ENCODE measurements around the gene STX17.

STX17 gene

GRCh38 chr9:99867536-99867935 is 38.9 kb upstream of the STX17 start:
- DNase-seq (ENCODE audit: low read depth) = no peak
- H3K4me3 ChIP-seq (ENCODE audit: low read depth, low read length) = no peak overlapping the region
- TF ChIP-seq, protein P1, sequence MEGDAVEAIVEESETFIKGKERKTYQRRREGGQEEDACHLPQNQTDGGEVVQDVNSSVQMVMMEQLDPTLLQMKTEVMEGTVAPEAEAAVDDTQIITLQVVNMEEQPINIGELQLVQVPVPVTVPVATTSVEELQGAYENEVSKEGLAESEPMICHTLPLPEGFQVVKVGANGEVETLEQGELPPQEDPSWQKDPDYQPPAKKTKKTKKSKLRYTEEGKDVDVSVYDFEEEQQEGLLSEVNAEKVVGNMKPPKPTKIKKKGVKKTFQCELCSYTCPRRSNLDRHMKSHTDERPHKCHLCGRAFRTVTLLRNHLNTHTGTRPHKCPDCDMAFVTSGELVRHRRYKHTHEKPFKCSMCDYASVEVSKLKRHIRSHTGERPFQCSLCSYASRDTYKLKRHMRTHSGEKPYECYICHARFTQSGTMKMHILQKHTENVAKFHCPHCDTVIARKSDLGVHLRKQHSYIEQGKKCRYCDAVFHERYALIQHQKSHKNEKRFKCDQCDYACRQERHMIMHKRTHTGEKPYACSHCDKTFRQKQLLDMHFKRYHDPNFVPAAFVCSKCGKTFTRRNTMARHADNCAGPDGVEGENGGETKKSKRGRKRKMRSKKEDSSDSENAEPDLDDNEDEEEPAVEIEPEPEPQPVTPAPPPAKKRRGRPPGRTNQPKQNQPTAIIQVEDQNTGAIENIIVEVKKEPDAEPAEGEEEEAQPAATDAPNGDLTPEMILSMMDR (IDR thresholded peaks at IDR 0.05; ENCODE audit: low read depth, low read length, missing control alignments) = no peak
- in situ Hi-C loops (cut with HindIII; ENCODE audit: low sequenced_read_pairs) = loop anchor here (10.0 kb wide), 1 partner anchor 57 kb away; no protein-coding TSS in a partner anchor

DNA sequence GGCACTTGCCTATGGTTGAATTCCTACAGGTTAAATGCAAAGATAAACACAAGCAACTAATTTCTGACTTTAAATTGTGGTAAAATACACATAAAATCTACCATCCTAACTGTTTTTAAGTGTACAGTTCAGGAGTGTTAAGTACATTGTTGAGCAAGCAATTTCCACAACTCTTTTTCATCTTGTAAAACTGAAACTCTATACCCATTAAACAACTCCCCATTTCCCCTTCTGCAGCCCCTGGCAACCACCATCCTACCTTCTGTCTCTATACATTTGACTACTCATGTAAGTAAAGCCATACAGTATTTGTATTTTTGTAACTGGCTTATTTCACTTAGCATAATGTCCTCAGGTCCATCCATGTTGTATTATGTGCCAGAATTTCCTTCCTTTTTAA is 38.5 kb upstream of the STX17 start:
- no peak for DNase-seq (ENCODE audit: low read depth)
- in situ Hi-C loops (cut with HindIII; ENCODE audit: low sequenced_read_pairs) = loop anchor here (10.0 kb wide), 1 partner anchor 57 kb away; no protein-coding TSS in a partner anchor
- TF ChIP-seq, protein P1 (IDR thresholded peaks at IDR 0.05; ENCODE audit: low read depth, low read length, missing control alignments) = no peak
- no peak overlapping the region for H3K4me3 ChIP-seq (ENCODE audit: low read depth, low read length)

- in situ Hi-C loops (cut with HindIII; ENCODE audit: low sequenced_read_pairs) = loop anchor here (10.0 kb wide), 1 partner anchor 56 kb away; no protein-coding TSS in a partner anchor
- H3K4me3 ChIP-seq (ENCODE audit: low read depth, low read length) = no peak overlapping the region
- no peak for DNase-seq (ENCODE audit: low read depth)
- TF ChIP-seq, protein P1 (IDR thresholded peaks at IDR 0.05; ENCODE audit: low read depth, low read length, missing control alignments) = no peak
These were observed 37.6 kb upstream of the STX17 start for GRCh38 chr9:99868845-99869244.

- in situ Hi-C loops (cut with HindIII; ENCODE audit: low sequenced_read_pairs) = no loop called here
- no peak overlapping the region for H3K4me3 ChIP-seq (ENCODE audit: low read depth, low read length)
- no peak for DNase-seq (ENCODE audit: low read depth)
- TF ChIP-seq, protein P1 (IDR thresholded peaks at IDR 0.05; ENCODE audit: low read depth, low read length, missing control alignments) = no peak
These were observed 36.3 kb upstream of the STX17 start for GRCh38 chr9:99870126-99870525.

- in situ Hi-C loops (cut with HindIII; ENCODE audit: low sequenced_read_pairs) = no loop called here
- TF ChIP-seq, protein P1 (IDR thresholded peaks at IDR 0.05; ENCODE audit: low read depth, low read length, missing control alignments) = no peak
- no peak overlapping the region for H3K4me3 ChIP-seq (ENCODE audit: low read depth, low read length)
- peak; percentile 9 for DNase-seq (ENCODE audit: low read depth)
These were observed 32.9 kb upstream of the STX17 start for GRCh38 chr9:99873531-99873930.

DNA sequence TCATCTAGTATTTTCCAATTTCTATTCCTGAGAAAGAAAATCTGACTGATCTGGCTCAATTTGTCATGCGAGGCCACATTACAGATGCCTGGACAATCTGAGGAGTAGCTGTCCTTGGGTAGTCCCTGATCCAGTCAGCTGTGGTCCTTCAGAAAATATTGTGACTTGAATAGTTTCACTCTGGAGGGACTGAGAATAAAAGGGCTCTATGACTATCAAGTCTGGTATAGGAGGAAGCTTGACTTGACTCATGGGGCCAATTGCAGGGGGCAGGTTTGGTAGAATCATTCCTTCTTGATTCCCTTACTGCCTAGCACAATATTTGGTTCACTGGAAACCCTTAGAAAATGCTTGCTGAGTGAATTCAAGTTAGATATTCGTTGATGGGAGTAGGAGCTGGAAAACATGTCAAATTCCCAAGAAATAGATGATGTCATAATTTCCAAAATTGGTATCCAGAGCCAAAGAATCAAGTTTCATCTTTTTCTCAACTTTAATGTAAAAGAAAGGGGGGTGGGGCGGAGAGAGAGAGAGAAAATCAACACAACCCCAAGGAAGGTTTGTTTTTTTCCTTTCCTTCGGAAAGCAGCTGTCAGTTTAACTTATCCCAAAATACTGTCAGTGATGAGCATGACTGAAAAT is 32.4 kb upstream of the STX17 start:
- no peak overlapping the region for H3K4me3 ChIP-seq (ENCODE audit: low read depth, low read length)
- DNase-seq (ENCODE audit: low read depth) = no peak
- TF ChIP-seq, protein P1 (IDR thresholded peaks at IDR 0.05; ENCODE audit: low read depth, low read length, missing control alignments) = no peak
- in situ Hi-C loops (cut with HindIII; ENCODE audit: low sequenced_read_pairs) = no loop called here
